H1 (cell line): Measurements from ENCODE around the gene PTPN7. TPM values are rescaled to one million over a fixed set of nuclear protein-coding genes. Genes with fewer than 3 reads are reported as not detected.
A peak's percentile ranks its signal among the peaks of the same experiment; 100 is the strongest.

Experiments
- CTCF ChIA-PET: fragments of 300-600 bp; sonication (Branson Sonifier 250); formaldehyde crosslinking; loops from one replicate; lab custom pipeline; 2021; ENCODE audit not compliant: partially characterized antibody; lab: Charles Lee
- POLR2A ChIA-PET: fragments of 300-600 bp; sonication (Branson Sonifier 250); formaldehyde crosslinking; loops from one replicate; lab custom pipeline; 2021; ENCODE audit warnings: inconsistent platforms; ENCODE audit not compliant: partially characterized antibody; lab: Charles Lee
- DNase-seq, 2 experiments: peaks; one replicate each; pipeline versions ENCODE4 v3.0.0 to v3.0.0-alpha.2; 2010 to 2022; ENCODE audit warnings: low spot score in 2 of 2, low read depth in 1 of 2, mixed read lengths in 1 of 2
- FAIRE-seq: peaks from 2 replicates; lab custom pipeline; 2011; peaks lifted over from hg19 to GRCh38; lab: Jason Lieb, UNC
- H2AFZ ChIP-seq: 2 replicates; pipeline ENCODE4 v1.8.1; 2012; ENCODE audit warnings: low read length, inconsistent platforms
- H2AK5ac ChIP-seq: 2 replicates; pipeline ENCODE4 v1.6.1; 2013; ENCODE audit warnings: low read depth, low read length
- H2BK120ac ChIP-seq: replicated peaks from 2 replicates; pipeline ENCODE3; 2013; ENCODE audit warnings: low read depth, low read length, inconsistent platforms
- H2BK12ac ChIP-seq: 2 replicates; pipeline ENCODE4 v1.6.1; 2013; ENCODE audit warnings: low read depth, low read length
- H2BK15ac ChIP-seq: 2 replicates; pipeline ENCODE4 v1.6.1; 2013; ENCODE audit warnings: low read length
- H2BK20ac ChIP-seq: 2 replicates; pipeline ENCODE4 v1.6.1; 2013; ENCODE audit warnings: low read length
- H2BK5ac ChIP-seq: 2 replicates; pipeline ENCODE4 v1.6.1; 2013; ENCODE audit warnings: low read depth, low read length
- H3K14ac ChIP-seq: 2 replicates; pipeline ENCODE4 v1.6.1; 2013; ENCODE audit warnings: inconsistent platforms; ENCODE audit not compliant: insufficient read length
- H3K18ac ChIP-seq: 2 replicates; pipeline ENCODE4 v1.6.1; 2013; ENCODE audit warnings: low read length; ENCODE audit errors: extremely low read depth
- H3K23ac ChIP-seq: 2 replicates; pipeline ENCODE4 v1.6.1; 2013; ENCODE audit warnings: inconsistent platforms; ENCODE audit not compliant: insufficient read length
- H3K23me2 ChIP-seq: 2 replicates; pipeline ENCODE4 v1.6.1; 2013; ENCODE audit warnings: low read depth, low read length
- H3K27ac ChIP-seq: 2 replicates; pipeline ENCODE4 v1.6.1; 2011; ENCODE audit warnings: low read depth, low read length, inconsistent platforms
- H3K27me3 ChIP-seq, 4 experiments: replicated peaks in 1 of 4; 1 replicate in 1 of 4; 2 replicates in 3 of 4; pipeline versions ENCODE4 v1.6.1 to v1.8.1; 2011 to 2013; ENCODE audit warnings: low read length in 3 of 4, mild to moderate bottlenecking in 3 of 4, inconsistent platforms in 2 of 4, mixed read lengths in 2 of 4, moderate library complexity in 1 of 4; ENCODE audit not compliant: control insufficient read depth in 3 of 4, insufficient read depth in 3 of 4; ENCODE audit errors: extremely low read depth in 1 of 4
- H3K36me3 ChIP-seq, 4 experiments: 2 replicates each; pipeline versions ENCODE4 v1.6.1 to v1.8.1; 2011 to 2013; ENCODE audit warnings: mild to moderate bottlenecking in 4 of 4, low read length in 3 of 4, moderate library complexity in 2 of 4, control low read depth in 1 of 4, inconsistent platforms in 1 of 4; ENCODE audit not compliant: insufficient read depth in 4 of 4, control insufficient read depth in 2 of 4
- H3K4ac ChIP-seq: replicated peaks from 2 replicates; pipeline ENCODE3; 2013; ENCODE audit warnings: low read length, low read depth, mixed read lengths, inconsistent platforms; ENCODE audit not compliant: insufficient read length
- H3K4me1 ChIP-seq, 4 experiments: replicated peaks in 1 of 4; 1 replicate in 1 of 4; 2 replicates in 3 of 4; pipeline versions ENCODE4 v1.6.1 to v1.8.1; 2011 to 2013; ENCODE audit warnings: low read length in 3 of 4, inconsistent platforms in 2 of 4, mixed read lengths in 1 of 4; ENCODE audit not compliant: insufficient read depth in 4 of 4, control insufficient read depth in 3 of 4
- H3K4me2 ChIP-seq, 2 experiments: 2 replicates each; pipeline versions ENCODE4 v1.6.1 to v1.8.1; 2011 to 2013; ENCODE audit warnings: low read depth in 2 of 2, low read length in 2 of 2, control low read depth in 1 of 2, inconsistent platforms in 1 of 2, mild to moderate bottlenecking in 1 of 2; ENCODE audit not compliant: insufficient read depth in 1 of 2
- H3K4me3 ChIP-seq, 4 experiments: fragments of 200-600, 300-600 bp in 1 of 4; sonication (generic), shearing (Covaris generic), sonication (Bioruptor Twin) in 1 of 4; 2 replicates each; pipeline versions ENCODE4 v1.5.1 to v1.8.1; 2011 to 2016; ENCODE audit warnings: low read length in 4 of 4, low read depth in 3 of 4, control low read depth in 2 of 4, inconsistent platforms in 2 of 4, mild to moderate bottlenecking in 2 of 4, mixed read lengths in 1 of 4, moderate library complexity in 1 of 4; ENCODE audit not compliant: insufficient read depth in 2 of 4; ENCODE audit errors: extremely low read depth in 1 of 4
- H3K56ac ChIP-seq: replicated peaks from 2 replicates; pipeline ENCODE3; 2013; ENCODE audit warnings: low read depth, mild to moderate bottlenecking, mixed read lengths, low read length, inconsistent platforms; ENCODE audit not compliant: insufficient read length
- H3K79me1 ChIP-seq: 2 replicates; pipeline ENCODE4 v1.6.1; 2013; ENCODE audit warnings: low read depth, low read length, control low read depth
- H3K79me2 ChIP-seq, 2 experiments: 2 replicates each; pipeline versions ENCODE4 v1.6.1 to v1.8.1; 2012 to 2013; ENCODE audit warnings: low read length in 2 of 2, mild to moderate bottlenecking in 2 of 2, inconsistent platforms in 1 of 2; ENCODE audit not compliant: insufficient read depth in 2 of 2, control insufficient read depth in 1 of 2
- H3K9ac ChIP-seq, 4 experiments: replicated peaks in 1 of 4; 1 replicate in 1 of 4; 2 replicates in 3 of 4; pipeline versions ENCODE4 v1.6.1 to v1.8.1; 2011 to 2013; ENCODE audit warnings: low read depth in 3 of 4, low read length in 3 of 4, control low read depth in 2 of 4, mild to moderate bottlenecking in 2 of 4, moderate library complexity in 2 of 4, inconsistent platforms in 1 of 4; ENCODE audit errors: extremely low read depth in 1 of 4
- H3K9me3 ChIP-seq, 2 experiments: 2 replicates each; pipeline versions ENCODE4 v1.6.1 to v1.8.1; 2012 to 2013; ENCODE audit warnings: mild to moderate bottlenecking in 2 of 2, moderate library complexity in 2 of 2, control low read depth in 1 of 2, inconsistent platforms in 1 of 2, low read depth in 1 of 2, low read length in 1 of 2, mixed read lengths in 1 of 2; ENCODE audit not compliant: insufficient read depth in 2 of 2
- H4K20me1 ChIP-seq, 2 experiments: replicated peaks in 1 of 2; 2 replicates each; pipeline versions ENCODE3 to v1.8.1; 2011 to 2013; ENCODE audit warnings: inconsistent platforms in 2 of 2, low read length in 2 of 2, mild to moderate bottlenecking in 1 of 2; ENCODE audit not compliant: insufficient read depth in 2 of 2, control insufficient read depth in 1 of 2
- H4K5ac ChIP-seq: 2 replicates; pipeline ENCODE4 v1.6.1; 2013; ENCODE audit warnings: low read length, low read depth, mixed read lengths, inconsistent platforms; ENCODE audit not compliant: insufficient read length
- H4K8ac ChIP-seq: 2 replicates; pipeline ENCODE4 v1.8.0; 2013; ENCODE audit warnings: mild to moderate bottlenecking, moderate library complexity, low read length, inconsistent platforms; ENCODE audit not compliant: insufficient read depth; ENCODE audit errors: extremely low read depth
- H4K91ac ChIP-seq: replicated peaks from 2 replicates; pipeline ENCODE3; 2013; ENCODE audit warnings: low read length, mixed read lengths, inconsistent platforms; ENCODE audit not compliant: insufficient read length
- BCL11A ChIP-seq, 2 experiments: IDR thresholded peaks; one replicate each; pipeline ENCODE4 v1.6.1; 2011; ENCODE audit warnings: low read depth in 2 of 2, low read length in 2 of 2, mild to moderate bottlenecking in 2 of 2
- FOSL1 ChIP-seq: IDR thresholded peaks from 2 replicates; pipeline ENCODE4 v1.6.1; 2011; ENCODE audit warnings: mild to moderate bottlenecking, low read depth, low read length, moderate library complexity; ENCODE audit not compliant: insufficient read depth
- SP1 ChIP-seq: IDR thresholded peaks from 2 replicates; pipeline ENCODE4 v1.6.1; 2011; ENCODE audit warnings: low read depth, low read length
- SP4 ChIP-seq: IDR thresholded peaks from 2 replicates; pipeline ENCODE4 v1.6.1; 2012; ENCODE audit warnings: low read length, inconsistent platforms
- WGBS, 2 experiments: shearing (Covaris generic) in 1 of 2; methylation state at CpG; one replicate each; pipeline versions ENCODE4 v1.1.6 to v1.1.7; 2013 to 2015; ENCODE audit warnings: low lambda C conversion rate in 2 of 2, mixed read lengths in 2 of 2, inconsistent platforms in 1 of 2, low coverage in 1 of 2, missing lambda C conversion rate in 1 of 2; ENCODE audit not compliant: insufficient replicate concordance in 2 of 2, insufficient coverage in 1 of 2, insufficient read length in 1 of 2; ENCODE audit errors: extremely low coverage in 1 of 2, missing lambda C conversion rate in 1 of 2; 5-methylcytosine and 5-hydroxymethylcytosine counted together
- polyA plus RNA-seq, 7 experiments: library from polyadenylated mRNA; depleted of rRNA in 3 of 7; stranded (reverse) in 5 of 7; unstranded in 2 of 7; fragments of >200 nt in 5 of 7; fragments of 200-250 nt in 2 of 7; gene quantifications; 1 replicate in 5 of 7; 2 replicates in 1 of 7; 4 replicates in 1 of 7; pipeline versions ENCODE4 v1.2.1 to v1.2.3, GENCODE V29; 2011 to 2013; ENCODE audit warnings: missing spikeins in 2 of 7, mixed read lengths in 2 of 7
- total RNA-seq: library from RNA; stranded (reverse); fragmentation: NEBNext Ultra II Directional; extraction: Animal tissue kit (Norgen Biotek cat#: 25700); gene quantifications from 2 replicates; pipeline ENCODE4 v1.2.1, GENCODE V29; 2021
- TF ChIP-seq, protein P1 (sequence below): IDR thresholded peaks from 2 replicates; pipeline ENCODE4 v1.6.1; 2012; ENCODE audit warnings: inconsistent platforms
- TF ChIP-seq, protein P2 (sequence below), 3 experiments: IDR thresholded peaks; 1 replicate in 2 of 3; 2 replicates in 1 of 3; pipeline versions ENCODE4 v1.5.1 to v1.6.1; 2011; ENCODE audit warnings: low read length in 3 of 3, mild to moderate bottlenecking in 3 of 3, inconsistent platforms in 2 of 3, low read depth in 1 of 3, moderate library complexity in 1 of 3; ENCODE audit not compliant: insufficient read depth in 1 of 3; ENCODE audit errors: control extremely low read depth in 1 of 3

PTPN7 gene
- total and polyA plus RNA-seq, 2 of the 8 experiments (the other 6 are each of a cell fraction or from before 2014, with no cell fraction given), result 0.20 TPM; not detected in 1

- H2BK15ac ChIP-seq, result no peak overlapping the region
- 87% methylated on average over 9 of the region's 10 CpGs; no CpG with 5 or more reads in 1 of the 2 experiments for WGBS, 2 experiments
- TF ChIP-seq SP1 (no peak), BCL11A (IDR thresholded peaks at IDR 0.05; ENCODE audit: low read depth in 2 of 2, low read length in 2 of 2) (no peak), SP4 (0 out of 2 replicates have a peak, but pooled peaks have one; percentile 33), FOSL1 (no peak)
- TF ChIP-seq, protein P1, sequence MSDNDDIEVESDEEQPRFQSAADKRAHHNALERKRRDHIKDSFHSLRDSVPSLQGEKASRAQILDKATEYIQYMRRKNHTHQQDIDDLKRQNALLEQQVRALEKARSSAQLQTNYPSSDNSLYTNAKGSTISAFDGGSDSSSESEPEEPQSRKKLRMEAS, result peak; percentile 49; the same call in 1 of the 2 replicates
- TF ChIP-seq, protein P2, sequence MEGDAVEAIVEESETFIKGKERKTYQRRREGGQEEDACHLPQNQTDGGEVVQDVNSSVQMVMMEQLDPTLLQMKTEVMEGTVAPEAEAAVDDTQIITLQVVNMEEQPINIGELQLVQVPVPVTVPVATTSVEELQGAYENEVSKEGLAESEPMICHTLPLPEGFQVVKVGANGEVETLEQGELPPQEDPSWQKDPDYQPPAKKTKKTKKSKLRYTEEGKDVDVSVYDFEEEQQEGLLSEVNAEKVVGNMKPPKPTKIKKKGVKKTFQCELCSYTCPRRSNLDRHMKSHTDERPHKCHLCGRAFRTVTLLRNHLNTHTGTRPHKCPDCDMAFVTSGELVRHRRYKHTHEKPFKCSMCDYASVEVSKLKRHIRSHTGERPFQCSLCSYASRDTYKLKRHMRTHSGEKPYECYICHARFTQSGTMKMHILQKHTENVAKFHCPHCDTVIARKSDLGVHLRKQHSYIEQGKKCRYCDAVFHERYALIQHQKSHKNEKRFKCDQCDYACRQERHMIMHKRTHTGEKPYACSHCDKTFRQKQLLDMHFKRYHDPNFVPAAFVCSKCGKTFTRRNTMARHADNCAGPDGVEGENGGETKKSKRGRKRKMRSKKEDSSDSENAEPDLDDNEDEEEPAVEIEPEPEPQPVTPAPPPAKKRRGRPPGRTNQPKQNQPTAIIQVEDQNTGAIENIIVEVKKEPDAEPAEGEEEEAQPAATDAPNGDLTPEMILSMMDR (IDR thresholded peaks at IDR 0.05; ENCODE audit: control extremely low read depth in 1 of 3, insufficient read depth in 1 of 3, low read depth in 1 of 3, low read length in 3 of 3), result peak in 2 of 3 experiments; percentile 3 to 40; a peak in 2 of 4 replicates
- peak overlapping the region; percentile 4 for H4K91ac ChIP-seq
- no peak overlapping the region for H3K27ac ChIP-seq
- no peak overlapping the region for H3K9ac ChIP-seq
- no peak overlapping the region for H3K23ac ChIP-seq
- no peaks in the 10 kb centered on the region for H3K36me3 ChIP-seq
- ChIA-PET POLR2A (no interaction called here), CTCF (interaction anchor here (0.8 to 2.7 kb wide), 7 partner anchors 9 to 333 kb away, joined by 3 to 10 read pairs (median 3); partner anchors contain the start of gene LGR6)
- peaks cover 2 to 29% (median 11%) of the 10 kb centered on the region in 4 experiments for H3K4me1 ChIP-seq
- H3K27me3 ChIP-seq, result no peaks in the 10 kb centered on the region
- FAIRE-seq (no peak), DNase-seq (no peak)
- H4K8ac ChIP-seq, result 0 out of 2 replicates have a peak overlapping the region, but pooled peaks have one; percentile 37
- no peaks in the 10 kb centered on the region for H4K20me1 ChIP-seq
- H3K18ac ChIP-seq, result peak overlapping the region; percentile 55; the same call in 1 of the 2 replicates
- H3K4me3 ChIP-seq, result no peak overlapping the region
- no peak overlapping the region for H2BK120ac ChIP-seq
- peak overlapping the region; percentile 39; the same call in 1 of the 2 replicates for H2BK12ac ChIP-seq
- no peaks in the 10 kb centered on the region for H3K79me1 ChIP-seq
- H3K56ac ChIP-seq, result no peak overlapping the region
- H3K23me2 ChIP-seq, result no peaks in the 10 kb centered on the region
- no peaks in the 10 kb centered on the region; a peak in 1 of 4 replicates for H3K9me3 ChIP-seq
- 0 out of 2 replicates have a peak overlapping the region, but pooled peaks have one; percentile 34 for H2AK5ac ChIP-seq
- H2AFZ ChIP-seq, result no peak overlapping the region
- no peak overlapping the region for H3K4ac ChIP-seq
- no peak overlapping the region for H2BK20ac ChIP-seq
- H4K5ac ChIP-seq, result no peak overlapping the region
- no peak overlapping the region for H3K4me2 ChIP-seq
- H3K79me2 ChIP-seq, result no peaks in the 10 kb centered on the region
- peak overlapping the region; percentile 68; the same call in 1 of the 2 replicates for H2BK5ac ChIP-seq
- no peak overlapping the region for H3K14ac ChIP-seq
Observed at GRCh38 chr1:202158810-202159533, 1.4 kb downstream of the PTPN7 start.
